GM23338 (cell line): ENCODE measurements around the gene FAM89A. TPM values are rescaled to one million over a fixed set of nuclear protein-coding genes. Genes with fewer than 3 reads are reported as not detected.

ENCODE experiments used
- ATAC-seq: fragments of 200-7000 bp; cut with Tn5 transposase; 3 replicates; pipeline ENCODE4 v1.9.1; 2020
- DNase-seq: peaks from one replicate; pipeline ENCODE4 v3.0.0-alpha.2; 2015; ENCODE audit warnings: low spot score
- H2AFZ ChIP-seq: fragments of 200-600 bp; sonication (generic); 2 replicates; pipeline ENCODE4 v1.8.0; 2016; ENCODE audit warnings: antibody characterized with exemption, mild to moderate bottlenecking, moderate library complexity
- H3F3A ChIP-seq: fragments of 200-600 bp; sonication (generic); replicated peaks from 2 replicates; pipeline ENCODE4 v1.8.0; 2017; ENCODE audit warnings: antibody characterized with exemption, mixed run types, low read depth
- H3K27ac ChIP-seq: fragments of 200-600 bp; sonication (generic); 2 replicates; pipeline ENCODE4 v1.6.1; 2016; ENCODE audit warnings: low read depth
- H3K27me3 ChIP-seq: fragments of 200-600 bp; sonication (generic); 2 replicates; pipeline ENCODE4 v1.8.0; 2016; ENCODE audit warnings: mild to moderate bottlenecking, mixed run types, moderate library complexity; ENCODE audit not compliant: insufficient read depth
- H3K36me3 ChIP-seq: fragments of 200-600 bp; sonication (generic); 2 replicates; pipeline ENCODE4 v1.8.0; 2016; ENCODE audit warnings: mild to moderate bottlenecking; ENCODE audit not compliant: insufficient read depth
- H3K4me1 ChIP-seq: fragments of 200-600 bp; sonication (generic); 2 replicates; pipeline ENCODE4 v1.8.0; 2016; ENCODE audit warnings: mild to moderate bottlenecking, moderate library complexity; ENCODE audit not compliant: insufficient read depth
- H3K4me2 ChIP-seq: fragments of 200-600 bp; sonication (generic); 2 replicates; pipeline ENCODE4 v1.7.1; 2017; ENCODE audit warnings: mixed run types
- H3K4me3 ChIP-seq: fragments of 200-600 bp; sonication (generic); 2 replicates; pipeline ENCODE4 v1.6.1; 2016; ENCODE audit warnings: mixed run types
- H3K79me2 ChIP-seq: fragments of 200-600 bp; sonication (generic); replicated peaks from 2 replicates; pipeline ENCODE4 v1.8.0; 2017; ENCODE audit warnings: mild to moderate bottlenecking; ENCODE audit not compliant: insufficient read depth
- H3K9me2 ChIP-seq: fragments of 200-600 bp; sonication (generic); 2 replicates; pipeline ENCODE4 v1.8.0; 2017; ENCODE audit not compliant: insufficient read depth
- H4K20me1 ChIP-seq: fragments of 200-600 bp; sonication (generic); replicated peaks from 2 replicates; pipeline ENCODE4 v1.8.0; 2017; ENCODE audit warnings: mild to moderate bottlenecking; ENCODE audit not compliant: insufficient read depth
- H3K27ac Mint-ChIP-seq: 2 replicates; pipeline ENCODE4 v1.8.0; 2020; ENCODE audit warnings: inconsistent platforms, mild to moderate bottlenecking, moderate library complexity, mixed read lengths
- H3K27me3 Mint-ChIP-seq: 3 replicates; pipeline ENCODE4 v1.8.0; 2022; ENCODE audit warnings: low read depth, mild to moderate bottlenecking, moderate library complexity, mixed read lengths, inconsistent platforms; ENCODE audit not compliant: insufficient read depth, poor library complexity
- H3K36me3 Mint-ChIP-seq: 3 replicates; pipeline ENCODE4 v1.8.0; 2021; ENCODE audit warnings: low read depth, mild to moderate bottlenecking, inconsistent platforms, moderate library complexity, mixed read lengths
- H3K4me1 Mint-ChIP-seq: 3 replicates; pipeline ENCODE4 v1.8.0; 2020; ENCODE audit warnings: mild to moderate bottlenecking, inconsistent platforms, mixed read lengths
- H3K4me3 Mint-ChIP-seq: 3 replicates; pipeline ENCODE4 v1.8.0; 2021; ENCODE audit warnings: moderate library complexity, mild to moderate bottlenecking, inconsistent platforms, mixed read lengths
- H3K9me3 Mint-ChIP-seq: 3 replicates; pipeline ENCODE4 v1.8.0; 2020; ENCODE audit warnings: moderate library complexity, mild to moderate bottlenecking, inconsistent platforms, mixed read lengths
- EZH2phosphoT487 ChIP-seq: fragments of 200-600 bp; sonication (generic); IDR thresholded peaks from one replicate; pipeline ENCODE4 v1.8.1; 2018; ENCODE audit warnings: antibody characterized with exemption; ENCODE audit not compliant: unreplicated experiment
- JUNB ChIP-seq: IDR thresholded peaks from one replicate; pipeline ENCODE4 v1.6.1; 2016; ENCODE audit warnings: antibody characterized with exemption; ENCODE audit not compliant: unreplicated experiment
- ZNF114 ChIP-seq: fragments of 250-450 bp; sonication (Bioruptor Pico); IDR thresholded peaks from 2 replicates; pipeline ENCODE4 v1.5.0; 2020; ENCODE audit warnings: mild to moderate bottlenecking, moderate library complexity
- ZNF331 ChIP-seq: fragments of 250-450 bp; sonication (Bioruptor Pico); IDR thresholded peaks from 2 replicates; pipeline ENCODE4 v1.5.0; 2020; ENCODE audit warnings: low read depth, mild to moderate bottlenecking, moderate library complexity
- polyA plus RNA-seq: library from polyadenylated mRNA; unstranded; fragments of >200 nt; fragmentation: Nextera tagmentation; extraction: Ambion mirVana; gene quantifications from 2 replicates; pipeline ENCODE4 v1.2.1, GENCODE V29; 2016
- total RNA-seq: library from RNA; depleted of rRNA; stranded (reverse); fragments of >200 nt; shearing (Covaris generic); gene quantifications from 2 replicates; pipeline ENCODE4 v1.2.3, GENCODE V29; 2014
- TF ChIP-seq, protein P1 (sequence below): fragments of 250-450 bp; sonication (Bioruptor Pico); IDR thresholded peaks from 2 replicates; pipeline ENCODE4 v1.5.0; 2020; ENCODE audit warnings: mild to moderate bottlenecking, moderate library complexity
- TF ChIP-seq, protein P2 (sequence below): IDR thresholded peaks from 2 replicates; pipeline ENCODE4 v1.6.1; 2016; ENCODE audit warnings: antibody characterized with exemption

Gene FAM89A
- total and polyA plus RNA-seq, 2 experiments from 2014 or later: 3.2 to 3.8 TPM

DNA sequence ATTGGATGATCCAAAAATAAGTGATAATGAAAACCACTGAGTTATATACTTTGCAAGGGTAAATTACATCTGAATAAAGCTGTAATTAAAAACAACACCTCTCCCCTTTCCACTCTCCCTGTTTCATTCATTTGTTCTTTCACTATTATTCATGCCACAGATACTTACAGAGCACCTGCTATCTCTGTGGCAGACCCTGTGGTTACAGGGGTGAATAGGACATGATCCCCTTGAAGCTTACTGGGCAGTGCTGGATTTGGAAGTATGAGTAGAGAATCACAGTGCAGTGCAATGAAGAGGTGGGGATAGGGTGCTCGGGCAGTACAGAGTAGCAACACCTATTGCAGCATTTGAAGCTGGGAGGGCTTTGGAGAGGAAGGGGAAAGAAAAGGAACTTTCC, 39.4 kb downstream of the FAM89A start:
- Histone ChIP-seq H3K4me3 (no peak overlapping the region), H2AFZ (no peak overlapping the region), H3K9me2 (no peaks in the 10 kb centered on the region), H3K27ac (no peak overlapping the region), H3K36me3 (0 out of 2 replicates have a peak, but pooled peaks cover 6% of the 10 kb centered on the region), H3K79me2 (no peaks in the 10 kb centered on the region), H4K20me1 (no peaks in the 10 kb centered on the region; the same call in 1 of the 2 replicates), H3F3A (no peaks in the 10 kb centered on the region), H3K27me3 (no peaks in the 10 kb centered on the region), H3K4me2 (no peak overlapping the region), H3K4me1 (no peaks in the 10 kb centered on the region)
- Mint-ChIP-seq H3K36me3 (peaks cover 39% of the 10 kb centered on the region), H3K27ac (no peak overlapping the region), H3K4me1 (no peaks in the 10 kb centered on the region), H3K4me3 (no peak overlapping the region), H3K27me3 (peaks cover 1% of the 10 kb centered on the region), H3K9me3 (peaks cover 35% of the 10 kb centered on the region)
- DNase-seq (no peak), ATAC-seq (no peak)
- TF ChIP-seq, protein P1, sequence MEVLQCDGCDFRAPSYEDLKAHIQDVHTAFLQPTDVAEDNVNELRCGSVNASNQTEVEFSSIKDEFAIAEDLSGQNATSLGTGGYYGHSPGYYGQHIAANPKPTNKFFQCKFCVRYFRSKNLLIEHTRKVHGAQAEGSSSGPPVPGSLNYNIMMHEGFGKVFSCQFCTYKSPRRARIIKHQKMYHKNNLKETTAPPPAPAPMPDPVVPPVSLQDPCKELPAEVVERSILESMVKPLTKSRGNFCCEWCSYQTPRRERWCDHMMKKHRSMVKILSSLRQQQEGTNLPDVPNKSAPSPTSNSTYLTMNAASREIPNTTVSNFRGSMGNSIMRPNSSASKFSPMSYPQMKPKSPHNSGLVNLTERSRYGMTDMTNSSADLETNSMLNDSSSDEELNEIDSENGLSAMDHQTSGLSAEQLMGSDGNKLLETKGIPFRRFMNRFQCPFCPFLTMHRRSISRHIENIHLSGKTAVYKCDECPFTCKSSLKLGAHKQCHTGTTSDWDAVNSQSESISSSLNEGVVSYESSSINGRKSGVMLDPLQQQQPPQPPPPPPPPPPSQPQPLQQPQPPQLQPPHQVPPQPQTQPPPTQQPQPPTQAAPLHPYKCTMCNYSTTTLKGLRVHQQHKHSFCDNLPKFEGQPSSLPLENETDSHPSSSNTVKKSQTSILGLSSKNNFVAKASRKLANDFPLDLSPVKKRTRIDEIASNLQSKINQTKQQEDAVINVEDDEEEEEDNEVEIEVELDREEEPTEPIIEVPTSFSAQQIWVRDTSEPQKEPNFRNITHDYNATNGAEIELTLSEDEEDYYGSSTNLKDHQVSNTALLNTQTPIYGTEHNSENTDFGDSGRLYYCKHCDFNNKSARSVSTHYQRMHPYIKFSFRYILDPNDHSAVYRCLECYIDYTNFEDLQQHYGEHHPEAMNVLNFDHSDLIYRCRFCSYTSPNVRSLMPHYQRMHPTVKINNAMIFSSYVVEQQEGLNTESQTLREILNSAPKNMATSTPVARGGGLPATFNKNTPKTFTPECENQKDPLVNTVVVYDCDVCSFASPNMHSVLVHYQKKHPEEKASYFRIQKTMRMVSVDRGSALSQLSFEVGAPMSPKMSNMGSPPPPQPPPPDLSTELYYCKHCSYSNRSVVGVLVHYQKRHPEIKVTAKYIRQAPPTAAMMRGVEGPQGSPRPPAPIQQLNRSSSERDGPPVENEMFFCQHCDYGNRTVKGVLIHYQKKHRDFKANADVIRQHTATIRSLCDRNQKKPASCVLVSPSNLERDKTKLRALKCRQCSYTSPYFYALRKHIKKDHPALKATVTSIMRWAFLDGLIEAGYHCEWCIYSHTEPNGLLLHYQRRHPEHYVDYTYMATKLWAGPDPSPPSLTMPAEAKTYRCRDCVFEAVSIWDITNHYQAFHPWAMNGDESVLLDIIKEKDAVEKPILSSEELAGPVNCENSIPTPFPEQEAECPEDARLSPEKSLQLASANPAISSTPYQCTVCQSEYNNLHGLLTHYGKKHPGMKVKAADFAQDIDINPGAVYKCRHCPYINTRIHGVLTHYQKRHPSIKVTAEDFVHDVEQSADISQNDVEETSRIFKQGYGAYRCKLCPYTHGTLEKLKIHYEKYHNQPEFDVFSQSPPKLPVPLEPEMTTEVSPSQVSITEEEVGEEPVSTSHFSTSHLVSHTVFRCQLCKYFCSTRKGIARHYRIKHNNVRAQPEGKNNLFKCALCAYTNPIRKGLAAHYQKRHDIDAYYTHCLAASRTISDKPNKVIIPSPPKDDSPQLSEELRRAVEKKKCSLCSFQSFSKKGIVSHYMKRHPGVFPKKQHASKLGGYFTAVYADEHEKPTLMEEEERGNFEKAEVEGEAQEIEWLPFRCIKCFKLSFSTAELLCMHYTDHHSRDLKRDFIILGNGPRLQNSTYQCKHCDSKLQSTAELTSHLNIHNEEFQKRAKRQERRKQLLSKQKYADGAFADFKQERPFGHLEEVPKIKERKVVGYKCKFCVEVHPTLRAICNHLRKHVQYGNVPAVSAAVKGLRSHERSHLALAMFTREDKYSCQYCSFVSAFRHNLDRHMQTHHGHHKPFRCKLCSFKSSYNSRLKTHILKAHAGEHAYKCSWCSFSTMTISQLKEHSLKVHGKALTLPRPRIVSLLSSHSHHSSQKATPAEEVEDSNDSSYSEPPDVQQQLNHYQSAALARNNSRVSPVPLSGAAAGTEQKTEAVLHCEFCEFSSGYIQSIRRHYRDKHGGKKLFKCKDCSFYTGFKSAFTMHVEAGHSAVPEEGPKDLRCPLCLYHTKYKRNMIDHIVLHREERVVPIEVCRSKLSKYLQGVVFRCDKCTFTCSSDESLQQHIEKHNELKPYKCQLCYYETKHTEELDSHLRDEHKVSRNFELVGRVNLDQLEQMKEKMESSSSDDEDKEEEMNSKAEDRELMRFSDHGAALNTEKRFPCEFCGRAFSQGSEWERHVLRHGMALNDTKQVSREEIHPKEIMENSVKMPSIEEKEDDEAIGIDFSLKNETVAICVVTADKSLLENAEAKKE: no peak
- TF ChIP-seq EZH2phosphoT487: no peak
- no peak for TF ChIP-seq JUNB
- TF ChIP-seq ZNF331 (CRISPR knock-in tag): no peak
- TF ChIP-seq, protein P2, sequence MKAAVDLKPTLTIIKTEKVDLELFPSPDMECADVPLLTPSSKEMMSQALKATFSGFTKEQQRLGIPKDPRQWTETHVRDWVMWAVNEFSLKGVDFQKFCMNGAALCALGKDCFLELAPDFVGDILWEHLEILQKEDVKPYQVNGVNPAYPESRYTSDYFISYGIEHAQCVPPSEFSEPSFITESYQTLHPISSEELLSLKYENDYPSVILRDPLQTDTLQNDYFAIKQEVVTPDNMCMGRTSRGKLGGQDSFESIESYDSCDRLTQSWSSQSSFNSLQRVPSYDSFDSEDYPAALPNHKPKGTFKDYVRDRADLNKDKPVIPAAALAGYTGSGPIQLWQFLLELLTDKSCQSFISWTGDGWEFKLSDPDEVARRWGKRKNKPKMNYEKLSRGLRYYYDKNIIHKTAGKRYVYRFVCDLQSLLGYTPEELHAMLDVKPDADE: no peak
- TF ChIP-seq ZNF114 (CRISPR knock-in tag): no peak
